Right lobe of liver (tissue), 4 donors: ENCODE results near the gene KIF6.

ENCODE experiments used
- POLR2A ChIP-seq: fragments of 450-650 bp; IDR thresholded peaks from one replicate; pipeline ENCODE4 v1.6.1; 2017; ENCODE audit warnings: antibody characterized with exemption, mild to moderate bottlenecking
- TF ChIP-seq, protein P1 (sequence below), 4 donors: fragments of 200-600 bp in 3 of 4; fragments of 450-650 bp in 1 of 4; IDR thresholded peaks; one replicate each; pipeline versions ENCODE4 v1.5.1 to v1.8.0; 2016 to 2022; ENCODE audit warnings: antibody characterized with exemption in 4 of 4, mild to moderate bottlenecking in 2 of 4
- donor health status: DM: no; HTN: no; CAD: no.
- donor health status: DM: no; HTN: no; CAD: no.
- donor health status: DM: no; HTN: yes; CAD: no.

DNA sequence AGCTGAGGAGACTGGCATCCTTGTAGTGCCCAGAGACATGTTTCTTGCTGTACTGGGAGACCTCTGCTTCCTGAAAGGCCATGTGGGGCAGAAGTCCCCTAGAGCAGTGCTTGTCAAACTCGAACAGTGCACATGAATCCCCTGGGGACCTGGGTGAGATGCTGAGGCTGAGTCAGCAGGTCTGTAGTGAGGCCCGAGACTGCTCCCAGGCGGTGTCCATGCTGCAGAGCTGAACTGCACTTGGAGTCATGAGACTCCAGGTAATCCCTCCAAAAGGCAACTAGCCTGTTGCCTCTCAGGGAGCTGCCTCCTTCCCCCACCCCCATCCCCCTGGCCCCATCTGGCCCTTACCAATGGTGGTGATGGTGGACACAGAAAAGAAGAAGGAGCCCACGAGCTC is 414.7 kb downstream of the KIF6 start:
- TF ChIP-seq, protein P1, sequence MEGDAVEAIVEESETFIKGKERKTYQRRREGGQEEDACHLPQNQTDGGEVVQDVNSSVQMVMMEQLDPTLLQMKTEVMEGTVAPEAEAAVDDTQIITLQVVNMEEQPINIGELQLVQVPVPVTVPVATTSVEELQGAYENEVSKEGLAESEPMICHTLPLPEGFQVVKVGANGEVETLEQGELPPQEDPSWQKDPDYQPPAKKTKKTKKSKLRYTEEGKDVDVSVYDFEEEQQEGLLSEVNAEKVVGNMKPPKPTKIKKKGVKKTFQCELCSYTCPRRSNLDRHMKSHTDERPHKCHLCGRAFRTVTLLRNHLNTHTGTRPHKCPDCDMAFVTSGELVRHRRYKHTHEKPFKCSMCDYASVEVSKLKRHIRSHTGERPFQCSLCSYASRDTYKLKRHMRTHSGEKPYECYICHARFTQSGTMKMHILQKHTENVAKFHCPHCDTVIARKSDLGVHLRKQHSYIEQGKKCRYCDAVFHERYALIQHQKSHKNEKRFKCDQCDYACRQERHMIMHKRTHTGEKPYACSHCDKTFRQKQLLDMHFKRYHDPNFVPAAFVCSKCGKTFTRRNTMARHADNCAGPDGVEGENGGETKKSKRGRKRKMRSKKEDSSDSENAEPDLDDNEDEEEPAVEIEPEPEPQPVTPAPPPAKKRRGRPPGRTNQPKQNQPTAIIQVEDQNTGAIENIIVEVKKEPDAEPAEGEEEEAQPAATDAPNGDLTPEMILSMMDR (IDR thresholded peaks at IDR 0.05): no peak
- TF ChIP-seq POLR2A: no peak
